ENCODE measurements around the gene KRT7.
"Not testable (repeated sequence)": the region's sequence is repeated elsewhere in the genome, so short reads cannot be mapped to it uniquely, and the experiment has no call there.

GRCh38 chr12:52257922-52258321 lies 24.9 kb downstream of the KRT7 start:
- not testable (repeated sequence) for TF ChIP-seq MAX (IDR thresholded peaks at IDR 0.05); GABPA (IDR thresholded peaks at IDR 0.05 in 1 of 2, conservative IDR thresholded peaks at IDR 0.05 in 1 of 2); RAD21 (IDR thresholded peaks at IDR 0.05)

Measured in liver (tissue), 2 donors.